ENCODE measurements around the gene POLR2C. TPM values are rescaled to one million over a fixed set of nuclear protein-coding genes. Genes with fewer than 3 reads are reported as not detected.

POLR2C gene
- total and polyA plus RNA-seq, 2 of the 13 experiments (the other 11 are each of a cell fraction or from before 2014, with no cell fraction given): 104 to 216 TPM

DNA sequence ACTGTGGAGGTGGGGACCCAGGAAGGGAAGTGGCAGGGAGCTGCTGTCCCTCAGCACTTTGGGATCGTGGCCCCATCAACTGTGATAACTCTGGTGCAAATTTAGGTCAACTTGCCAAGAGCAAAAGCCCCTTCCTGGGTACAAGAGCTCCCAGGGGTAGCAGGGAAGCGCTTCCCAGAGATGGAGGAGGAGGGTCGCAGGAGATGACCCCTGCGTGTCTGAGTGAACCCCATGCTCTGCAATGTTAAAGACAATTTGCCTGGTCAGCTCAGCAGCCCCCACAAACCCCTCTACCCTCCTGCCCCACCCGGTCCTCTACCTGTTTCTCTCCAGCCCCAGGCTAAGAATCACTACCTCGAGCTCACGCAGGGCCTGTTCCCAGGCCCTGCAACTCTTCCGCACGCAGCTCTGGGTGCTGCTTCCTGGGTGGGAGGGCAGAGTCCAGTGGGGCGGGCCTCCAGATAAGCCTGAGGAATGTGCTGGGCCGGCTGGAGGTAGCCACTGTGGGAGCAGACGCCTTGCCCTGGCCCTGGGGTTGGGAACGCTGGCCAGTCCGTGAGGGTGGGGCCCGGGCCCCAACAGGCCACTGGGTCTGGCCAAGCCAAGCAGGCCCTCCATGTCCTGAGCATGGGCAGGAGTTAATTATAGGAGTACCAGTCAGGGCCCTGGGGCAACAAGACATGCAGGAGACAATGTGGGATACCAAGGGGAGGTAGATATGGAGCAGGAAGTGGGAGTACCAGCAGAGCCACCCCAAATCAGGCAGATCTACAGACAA is 17.7 kb downstream of the POLR2C start (continued):
- TF ChIP-seq, protein P1, sequence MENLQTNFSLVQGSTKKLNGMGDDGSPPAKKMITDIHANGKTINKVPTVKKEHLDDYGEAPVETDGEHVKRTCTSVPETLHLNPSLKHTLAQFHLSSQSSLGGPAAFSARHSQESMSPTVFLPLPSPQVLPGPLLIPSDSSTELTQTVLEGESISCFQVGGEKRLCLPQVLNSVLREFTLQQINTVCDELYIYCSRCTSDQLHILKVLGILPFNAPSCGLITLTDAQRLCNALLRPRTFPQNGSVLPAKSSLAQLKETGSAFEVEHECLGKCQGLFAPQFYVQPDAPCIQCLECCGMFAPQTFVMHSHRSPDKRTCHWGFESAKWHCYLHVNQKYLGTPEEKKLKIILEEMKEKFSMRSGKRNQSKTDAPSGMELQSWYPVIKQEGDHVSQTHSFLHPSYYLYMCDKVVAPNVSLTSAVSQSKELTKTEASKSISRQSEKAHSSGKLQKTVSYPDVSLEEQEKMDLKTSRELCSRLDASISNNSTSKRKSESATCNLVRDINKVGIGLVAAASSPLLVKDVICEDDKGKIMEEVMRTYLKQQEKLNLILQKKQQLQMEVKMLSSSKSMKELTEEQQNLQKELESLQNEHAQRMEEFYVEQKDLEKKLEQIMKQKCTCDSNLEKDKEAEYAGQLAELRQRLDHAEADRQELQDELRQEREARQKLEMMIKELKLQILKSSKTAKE (CRISPR knock-in tag; IDR thresholded peaks at IDR 0.05; ENCODE audit: borderline replicate concordance): peak; percentile 77
- TF ChIP-seq, protein P2, sequence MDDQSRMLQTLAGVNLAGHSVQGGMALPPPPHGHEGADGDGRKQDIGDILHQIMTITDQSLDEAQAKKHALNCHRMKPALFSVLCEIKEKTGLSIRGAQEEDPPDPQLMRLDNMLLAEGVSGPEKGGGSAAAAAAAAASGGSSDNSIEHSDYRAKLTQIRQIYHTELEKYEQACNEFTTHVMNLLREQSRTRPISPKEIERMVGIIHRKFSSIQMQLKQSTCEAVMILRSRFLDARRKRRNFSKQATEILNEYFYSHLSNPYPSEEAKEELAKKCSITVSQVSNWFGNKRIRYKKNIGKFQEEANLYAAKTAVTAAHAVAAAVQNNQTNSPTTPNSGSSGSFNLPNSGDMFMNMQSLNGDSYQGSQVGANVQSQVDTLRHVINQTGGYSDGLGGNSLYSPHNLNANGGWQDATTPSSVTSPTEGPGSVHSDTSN (CRISPR knock-in tag; IDR thresholded peaks at IDR 0.05; ENCODE audit: borderline replicate concordance): no peak
- TF ChIP-seq, protein P3, sequence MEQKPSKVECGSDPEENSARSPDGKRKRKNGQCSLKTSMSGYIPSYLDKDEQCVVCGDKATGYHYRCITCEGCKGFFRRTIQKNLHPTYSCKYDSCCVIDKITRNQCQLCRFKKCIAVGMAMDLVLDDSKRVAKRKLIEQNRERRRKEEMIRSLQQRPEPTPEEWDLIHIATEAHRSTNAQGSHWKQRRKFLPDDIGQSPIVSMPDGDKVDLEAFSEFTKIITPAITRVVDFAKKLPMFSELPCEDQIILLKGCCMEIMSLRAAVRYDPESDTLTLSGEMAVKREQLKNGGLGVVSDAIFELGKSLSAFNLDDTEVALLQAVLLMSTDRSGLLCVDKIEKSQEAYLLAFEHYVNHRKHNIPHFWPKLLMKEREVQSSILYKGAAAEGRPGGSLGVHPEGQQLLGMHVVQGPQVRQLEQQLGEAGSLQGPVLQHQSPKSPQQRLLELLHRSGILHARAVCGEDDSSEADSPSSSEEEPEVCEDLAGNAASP (CRISPR knock-in tag; IDR thresholded peaks at IDR 0.05; ENCODE audit: borderline replicate concordance): peak; percentile 47; the same call in 1 of the 2 replicates
- TF ChIP-seq MAFG (CRISPR knock-in tag; IDR thresholded peaks at IDR 0.05) (no peak), ELF1 (CRISPR knock-in tag; IDR thresholded peaks at IDR 0.05) (peak; percentile 92), THYN1 (CRISPR knock-in tag; IDR thresholded peaks at IDR 0.05; ENCODE audit: borderline replicate concordance, low read depth) (no peak), ZNF253 (CRISPR knock-in tag; IDR thresholded peaks at IDR 0.05; ENCODE audit: borderline replicate concordance) (no peak), REXO4 (CRISPR knock-in tag; IDR thresholded peaks at IDR 0.05; ENCODE audit: borderline replicate concordance) (no peak), ZNF761 (CRISPR knock-in tag; conservative IDR thresholded peaks at IDR 0.05) (no peak), ZBTB38 (CRISPR knock-in tag; IDR thresholded peaks at IDR 0.05) (no peak)
- TF ChIP-seq, protein P4, sequence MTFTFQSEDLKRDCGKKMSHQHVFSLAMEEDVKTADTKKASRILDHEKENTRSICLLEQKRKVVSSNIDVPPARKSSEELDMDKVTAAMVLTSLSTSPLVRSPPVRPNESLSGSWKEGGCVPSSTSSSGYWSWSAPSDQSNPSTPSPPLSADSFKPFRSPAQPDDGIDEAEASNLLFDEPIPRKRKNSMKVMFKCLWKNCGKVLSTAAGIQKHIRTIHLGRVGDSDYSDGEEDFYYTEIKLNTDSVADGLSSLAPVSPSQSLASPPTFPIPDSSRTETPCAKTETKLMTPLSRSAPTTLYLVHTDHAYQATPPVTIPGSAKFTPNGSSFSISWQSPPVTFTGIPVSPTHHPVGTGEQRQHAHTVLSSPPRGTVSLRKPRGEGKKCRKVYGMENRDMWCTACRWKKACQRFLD (CRISPR knock-in tag; IDR thresholded peaks at IDR 0.05; ENCODE audit: borderline replicate concordance): no peak
- TF ChIP-seq, protein P5, sequence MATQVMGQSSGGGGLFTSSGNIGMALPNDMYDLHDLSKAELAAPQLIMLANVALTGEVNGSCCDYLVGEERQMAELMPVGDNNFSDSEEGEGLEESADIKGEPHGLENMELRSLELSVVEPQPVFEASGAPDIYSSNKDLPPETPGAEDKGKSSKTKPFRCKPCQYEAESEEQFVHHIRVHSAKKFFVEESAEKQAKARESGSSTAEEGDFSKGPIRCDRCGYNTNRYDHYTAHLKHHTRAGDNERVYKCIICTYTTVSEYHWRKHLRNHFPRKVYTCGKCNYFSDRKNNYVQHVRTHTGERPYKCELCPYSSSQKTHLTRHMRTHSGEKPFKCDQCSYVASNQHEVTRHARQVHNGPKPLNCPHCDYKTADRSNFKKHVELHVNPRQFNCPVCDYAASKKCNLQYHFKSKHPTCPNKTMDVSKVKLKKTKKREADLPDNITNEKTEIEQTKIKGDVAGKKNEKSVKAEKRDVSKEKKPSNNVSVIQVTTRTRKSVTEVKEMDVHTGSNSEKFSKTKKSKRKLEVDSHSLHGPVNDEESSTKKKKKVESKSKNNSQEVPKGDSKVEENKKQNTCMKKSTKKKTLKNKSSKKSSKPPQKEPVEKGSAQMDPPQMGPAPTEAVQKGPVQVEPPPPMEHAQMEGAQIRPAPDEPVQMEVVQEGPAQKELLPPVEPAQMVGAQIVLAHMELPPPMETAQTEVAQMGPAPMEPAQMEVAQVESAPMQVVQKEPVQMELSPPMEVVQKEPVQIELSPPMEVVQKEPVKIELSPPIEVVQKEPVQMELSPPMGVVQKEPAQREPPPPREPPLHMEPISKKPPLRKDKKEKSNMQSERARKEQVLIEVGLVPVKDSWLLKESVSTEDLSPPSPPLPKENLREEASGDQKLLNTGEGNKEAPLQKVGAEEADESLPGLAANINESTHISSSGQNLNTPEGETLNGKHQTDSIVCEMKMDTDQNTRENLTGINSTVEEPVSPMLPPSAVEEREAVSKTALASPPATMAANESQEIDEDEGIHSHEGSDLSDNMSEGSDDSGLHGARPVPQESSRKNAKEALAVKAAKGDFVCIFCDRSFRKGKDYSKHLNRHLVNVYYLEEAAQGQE (IDR thresholded peaks at IDR 0.05; ENCODE audit: borderline replicate concordance in 1 of 2, low read depth in 1 of 2, low read length in 2 of 2): peak in 1 of 2 experiments; percentile 18; a peak in 1 of 4 replicates
- TF ChIP-seq, protein P6, sequence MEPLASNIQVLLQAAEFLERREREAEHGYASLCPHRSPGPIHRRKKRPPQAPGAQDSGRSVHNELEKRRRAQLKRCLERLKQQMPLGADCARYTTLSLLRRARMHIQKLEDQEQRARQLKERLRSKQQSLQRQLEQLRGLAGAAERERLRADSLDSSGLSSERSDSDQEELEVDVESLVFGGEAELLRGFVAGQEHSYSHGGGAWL (CRISPR knock-in tag; IDR thresholded peaks at IDR 0.05): no peak
- TF ChIP-seq, protein P7, sequence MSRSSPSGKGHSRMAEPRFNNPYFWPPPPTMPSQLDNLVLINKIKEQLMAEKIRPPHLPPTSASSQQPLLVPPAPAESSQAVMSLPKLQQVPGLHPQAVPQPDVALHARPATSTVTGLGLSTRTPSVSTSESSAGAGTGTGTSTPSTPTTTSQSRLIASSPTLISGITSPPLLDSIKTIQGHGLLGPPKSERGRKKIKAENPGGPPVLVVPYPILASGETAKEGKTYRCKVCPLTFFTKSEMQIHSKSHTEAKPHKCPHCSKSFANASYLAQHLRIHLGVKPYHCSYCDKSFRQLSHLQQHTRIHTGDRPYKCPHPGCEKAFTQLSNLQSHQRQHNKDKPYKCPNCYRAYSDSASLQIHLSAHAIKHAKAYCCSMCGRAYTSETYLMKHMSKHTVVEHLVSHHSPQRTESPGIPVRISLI (CRISPR knock-in tag; IDR thresholded peaks at IDR 0.05; ENCODE audit: borderline replicate concordance): no peak
